SIG-M5 treated with dmso at 0.1 percent for 504 hours (cell line): ENCODE results near the gene MYLK.
A peak's percentile ranks its signal among the peaks of the same experiment; 100 is the strongest.

Experiments used
- DNase-seq: peaks from one replicate; lab custom pipeline; 2025; ENCODE audit not compliant: unreplicated experiment; lab: John Stamatoyannopoulos, UW

MYLK gene

DNA sequence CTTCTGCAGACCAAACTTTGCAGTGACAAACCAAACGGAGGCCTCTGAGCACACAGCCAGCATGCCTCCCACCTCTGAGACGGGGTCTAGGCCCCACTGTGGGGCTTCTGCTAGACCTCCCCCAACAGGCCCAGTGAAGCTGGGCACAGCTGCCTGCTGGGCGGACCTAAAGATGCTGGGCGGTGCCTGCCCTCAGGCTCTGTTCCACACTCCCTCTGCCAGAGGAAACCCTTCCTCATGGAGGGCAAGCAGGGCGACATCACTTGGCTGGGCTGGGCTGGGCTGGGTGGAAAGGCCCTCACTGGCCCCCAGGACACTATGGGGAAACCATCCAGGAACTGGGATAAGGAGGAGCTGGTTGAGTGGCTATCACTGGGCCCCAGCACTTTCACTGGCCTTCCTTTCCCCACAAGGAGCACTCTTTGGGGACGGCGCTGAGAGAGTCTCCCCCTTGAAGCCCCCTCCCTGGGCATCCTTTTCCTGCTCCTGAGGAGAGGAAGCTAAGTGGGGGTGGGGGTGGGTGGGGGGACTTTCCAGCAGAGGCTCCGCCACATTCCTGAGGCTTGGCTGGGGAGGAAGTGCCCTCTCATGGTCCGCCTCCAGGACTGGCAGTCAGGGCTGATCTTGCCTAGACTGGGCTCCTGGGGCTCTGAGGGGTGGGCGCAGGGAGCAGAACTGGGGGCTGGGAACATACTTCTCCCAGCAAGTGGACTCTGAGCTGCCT is 201.2 kb downstream of the MYLK start:
- no peak for DNase-seq

DNA sequence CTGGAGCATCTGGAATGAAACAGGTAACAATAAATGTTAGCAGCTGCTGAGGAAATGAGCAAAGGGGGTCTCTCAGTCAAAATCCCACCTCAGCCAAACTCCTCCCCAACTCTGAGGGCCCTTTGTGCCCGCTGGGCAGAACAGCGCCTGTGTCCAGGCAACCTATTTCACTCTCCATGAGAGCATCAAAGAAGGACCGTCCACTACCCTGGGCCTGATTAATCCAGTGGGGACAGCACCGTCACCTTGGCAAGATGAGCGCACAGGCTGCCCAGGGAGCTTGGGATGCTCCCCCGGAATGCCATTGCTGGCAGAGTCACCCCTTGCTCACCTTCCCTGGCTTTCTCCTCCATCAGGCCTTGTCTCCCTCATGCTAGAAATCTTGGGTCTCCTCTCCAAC is 201.8 kb downstream of the MYLK start:
- no peak for DNase-seq

DNA sequence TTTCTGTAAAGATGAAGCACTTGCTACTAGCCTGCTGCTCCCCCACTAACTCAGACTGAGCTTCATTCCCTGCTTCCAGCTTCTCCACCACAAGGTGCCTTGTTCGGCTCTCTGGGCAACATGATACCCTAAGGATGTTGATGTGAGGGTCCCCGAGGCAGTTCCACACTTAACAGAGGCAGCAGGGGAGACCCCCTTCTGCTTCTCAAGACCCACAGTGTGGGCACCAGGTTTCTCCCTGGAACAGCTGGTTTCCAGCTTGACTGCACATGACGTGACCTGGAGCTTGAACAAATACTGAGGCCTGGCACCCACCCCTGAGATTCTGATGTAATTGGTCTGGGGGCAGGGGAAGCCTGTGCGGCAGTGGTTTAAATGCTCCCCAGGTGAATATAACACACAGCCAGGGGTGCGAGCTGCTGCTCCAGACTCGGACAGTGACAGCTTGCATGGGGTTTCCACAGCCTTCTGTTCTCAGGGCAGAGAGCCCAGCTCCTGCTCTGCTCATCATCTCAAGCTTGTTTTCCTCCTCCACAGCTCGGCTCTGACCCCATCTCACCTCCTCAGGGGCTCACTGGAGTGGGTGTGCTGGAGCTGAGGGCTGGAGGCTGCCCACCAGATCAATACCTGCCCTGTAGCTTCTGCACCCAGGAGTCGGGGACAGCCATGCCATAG is 204.3 kb downstream of the MYLK start:
- no peak for DNase-seq

DNA sequence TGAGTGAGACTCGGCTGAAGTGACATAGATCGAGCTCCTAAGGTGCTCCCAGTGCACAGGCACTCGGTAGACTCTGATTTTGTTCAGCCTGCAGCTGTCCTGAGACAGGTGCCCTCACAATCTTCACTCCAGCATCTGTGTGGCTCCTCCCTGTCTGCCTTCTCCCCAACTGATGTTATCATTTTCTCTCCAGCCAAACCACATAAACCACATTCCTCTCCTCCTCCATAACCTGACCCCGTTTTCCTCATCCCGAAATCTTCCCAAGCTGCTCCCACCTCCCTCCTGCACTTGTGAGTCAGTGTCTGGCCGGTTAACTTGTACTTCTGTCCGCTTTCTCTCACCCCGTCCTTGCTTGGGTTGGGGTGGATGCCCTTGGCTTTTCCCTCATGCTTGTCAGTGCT is 206.0 kb downstream of the MYLK start:
- peak; percentile 25 for DNase-seq

DNA sequence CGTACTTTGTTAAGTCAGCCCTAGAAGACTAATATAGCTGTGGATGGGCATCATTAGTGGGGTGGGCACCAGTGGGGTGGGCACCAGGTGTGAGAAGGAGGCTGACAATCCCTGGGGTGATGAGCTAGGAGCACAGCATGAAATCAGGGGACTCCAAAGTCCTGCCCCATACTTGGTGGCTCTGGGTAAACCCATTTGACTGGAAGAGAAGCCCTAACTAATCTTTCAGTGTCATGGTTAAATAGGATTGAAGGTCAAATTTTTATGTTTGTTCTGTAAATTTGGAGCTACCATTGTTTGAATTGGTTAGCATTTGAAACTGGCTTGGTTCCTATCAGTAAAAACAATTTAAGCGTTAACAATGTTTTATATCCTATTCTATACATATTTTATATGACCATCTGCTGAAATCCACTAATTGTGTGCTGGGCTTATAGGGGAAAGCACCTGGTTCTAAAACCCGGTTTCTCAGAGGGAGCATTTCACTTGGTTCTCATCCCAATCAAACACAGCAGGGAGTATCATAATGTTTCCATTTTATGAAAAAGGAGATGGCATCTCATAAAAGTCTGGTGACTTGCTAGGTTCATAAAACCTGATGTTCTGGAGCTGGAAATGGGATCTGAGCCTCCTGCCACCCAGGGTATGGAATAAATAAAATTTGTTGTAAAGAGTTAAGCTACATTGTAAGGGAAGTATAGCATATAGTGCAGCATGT is 211.5 kb downstream of the MYLK start:
- no peak for DNase-seq

DNA sequence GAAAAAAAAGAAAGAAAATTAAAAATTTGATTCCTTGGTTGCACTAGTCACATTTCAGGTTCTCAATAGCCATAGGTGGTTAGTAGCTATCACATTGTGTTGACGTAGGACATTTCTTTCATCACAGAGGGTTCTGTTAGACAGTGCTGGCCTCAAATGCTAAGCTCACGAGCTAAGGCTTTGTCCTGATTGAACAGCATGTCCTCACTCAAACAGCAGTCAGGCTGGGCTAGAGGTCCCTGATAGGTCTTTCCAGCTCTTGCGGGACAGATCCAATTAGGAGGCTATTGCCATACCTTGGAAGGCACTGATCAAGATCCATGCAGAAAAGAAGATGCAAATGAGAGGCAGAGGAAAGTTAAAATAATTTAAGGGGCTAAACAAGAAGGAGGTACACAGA is 213.4 kb downstream of the MYLK start:
- DNase-seq, result no peak

DNA sequence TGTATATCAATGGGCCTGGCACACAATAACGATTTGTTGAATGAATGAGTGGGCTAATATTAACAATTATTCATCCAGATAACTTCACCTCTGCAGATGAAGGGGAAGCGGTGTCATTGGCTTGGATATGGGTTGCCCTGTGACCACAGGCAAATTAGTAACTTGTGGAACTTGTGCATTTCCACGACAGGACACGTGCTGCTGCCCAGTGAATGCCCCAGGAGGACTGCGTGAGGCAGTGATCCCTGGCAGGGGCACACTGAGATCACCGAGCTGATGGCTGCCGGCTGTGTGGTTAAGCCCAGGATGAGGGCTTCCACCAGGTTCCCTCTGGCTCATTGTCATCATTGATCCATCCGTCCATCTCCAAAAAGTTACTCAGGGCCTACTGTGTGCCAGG is 215.2 kb downstream of the MYLK start:
- DNase-seq, result no peak

DNA sequence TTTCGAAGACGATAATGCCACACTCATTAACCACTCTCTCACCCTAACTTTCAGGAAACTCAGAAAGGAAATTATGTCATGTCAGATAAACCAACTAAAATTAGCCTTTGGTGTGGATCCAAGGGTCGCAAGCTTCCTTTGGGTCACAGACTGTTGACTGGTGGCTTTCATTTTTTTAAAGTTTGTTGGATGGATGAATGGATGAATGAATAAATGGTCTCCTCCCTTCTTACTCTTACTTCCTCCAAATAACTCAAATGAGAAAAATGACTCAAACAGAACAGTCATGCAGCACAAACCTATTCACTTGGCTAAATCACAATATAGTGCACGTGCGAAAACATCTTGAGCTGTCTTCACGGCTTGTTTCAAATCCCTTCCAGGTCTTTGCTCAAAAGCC is 216.3 kb downstream of the MYLK start:
- no peak for DNase-seq

DNA sequence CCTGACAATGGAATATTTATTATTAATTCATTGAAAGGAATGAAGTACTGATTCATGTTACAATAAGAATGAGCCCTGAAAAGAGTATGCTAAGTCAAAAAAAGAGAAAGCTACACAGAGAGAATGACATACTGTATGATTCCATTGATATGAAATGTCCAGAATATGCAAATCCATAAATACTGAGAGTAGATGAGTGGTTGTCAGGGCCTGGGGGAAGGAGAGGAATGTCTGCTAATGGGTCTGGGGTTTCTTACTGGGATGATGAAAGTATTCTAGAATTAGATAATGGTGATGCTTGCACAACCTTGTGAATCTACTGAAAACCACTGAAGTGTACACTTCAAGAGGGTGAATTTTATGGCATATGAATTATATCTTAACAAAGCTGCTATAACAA is 219.4 kb downstream of the MYLK start:
- no peak for DNase-seq

DNA sequence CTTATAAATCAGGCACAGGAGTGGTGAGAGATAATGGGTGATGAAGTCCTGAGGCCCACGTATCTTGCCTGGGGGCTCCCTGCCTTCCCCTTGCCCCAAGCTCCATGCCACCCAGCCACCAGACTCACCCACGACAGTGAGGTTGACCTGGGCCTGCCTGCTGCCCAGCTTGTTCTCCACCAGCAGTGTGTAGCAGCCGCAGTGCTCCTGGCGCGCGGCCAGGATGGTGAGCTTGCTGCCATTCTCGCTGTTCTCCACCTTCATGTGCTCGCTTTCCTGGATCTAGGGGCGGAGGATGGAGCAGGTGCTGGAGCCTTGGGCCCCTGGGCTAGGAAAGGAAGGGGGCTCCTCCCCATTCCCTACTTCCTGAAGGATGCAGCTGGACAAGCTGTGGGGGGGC is 220.2 kb downstream of the MYLK start:
- DNase-seq, result no peak

DNA sequence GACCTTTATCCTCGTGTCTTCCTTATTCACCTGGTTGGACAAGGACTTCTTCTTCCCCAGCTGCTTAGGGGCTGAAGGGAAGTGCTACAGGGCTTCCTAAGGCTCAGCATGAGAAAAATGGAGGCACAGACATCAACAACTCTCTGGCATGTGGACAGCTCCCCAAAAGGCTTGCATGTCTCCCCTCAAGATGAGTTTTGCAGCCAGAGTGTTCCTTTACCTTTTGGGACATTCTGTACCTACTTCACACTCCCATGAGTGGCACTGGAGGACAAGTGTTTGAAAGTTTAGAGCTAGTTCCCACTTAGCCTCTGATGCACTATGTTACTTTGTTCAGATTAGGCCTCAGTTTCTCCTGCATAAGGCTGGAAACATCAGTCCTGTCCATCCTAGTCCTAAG is 222.2 kb downstream of the MYLK start:
- no peak for DNase-seq

DNA sequence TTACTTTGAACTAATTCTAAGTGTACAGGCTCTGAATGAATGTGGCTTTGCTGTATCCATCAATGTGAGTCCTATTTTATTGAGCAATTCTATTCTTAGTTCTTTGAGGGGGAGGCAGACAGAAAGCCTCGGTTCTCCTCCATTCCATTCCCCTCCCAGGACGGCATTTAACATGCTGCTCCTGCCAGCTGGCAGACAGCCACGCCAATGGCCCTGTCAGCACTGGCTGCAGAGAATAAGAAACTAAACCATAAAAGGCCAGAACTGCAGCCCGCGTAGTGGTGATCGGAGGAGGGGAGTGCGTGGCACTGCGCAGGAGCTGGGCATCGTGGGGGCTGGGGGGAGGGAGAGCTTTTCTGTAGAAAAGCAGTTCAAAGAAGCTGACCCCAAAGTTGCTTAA is 223.2 kb downstream of the MYLK start:
- DNase-seq, result no peak

DNA sequence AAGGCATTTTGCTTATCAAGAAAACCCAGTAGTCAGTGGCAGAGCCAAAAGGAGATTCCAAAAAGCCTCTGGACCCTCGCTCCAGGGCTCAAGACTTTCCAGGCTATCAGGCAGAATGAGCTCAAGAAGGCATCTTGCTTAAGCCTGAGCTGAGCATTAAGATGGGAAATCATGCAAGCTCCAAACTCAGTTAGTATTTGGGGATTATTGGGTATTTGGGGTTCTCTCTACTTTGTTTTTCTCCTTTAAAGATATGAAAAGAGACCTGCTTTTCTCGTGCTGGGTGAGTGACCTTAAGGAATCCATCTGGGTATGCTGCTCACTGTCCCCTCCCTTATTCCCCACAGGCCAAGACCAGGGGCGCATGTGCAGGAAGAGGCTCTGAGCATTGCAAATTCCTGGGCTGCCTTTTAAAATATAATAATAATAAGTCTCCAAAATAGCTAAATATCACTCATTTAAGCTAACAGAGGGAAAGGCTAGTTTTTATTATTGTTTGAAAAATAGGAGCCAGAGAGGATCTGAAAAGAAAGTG is 223.9 kb downstream of the MYLK start:
- no peak for DNase-seq

DNA sequence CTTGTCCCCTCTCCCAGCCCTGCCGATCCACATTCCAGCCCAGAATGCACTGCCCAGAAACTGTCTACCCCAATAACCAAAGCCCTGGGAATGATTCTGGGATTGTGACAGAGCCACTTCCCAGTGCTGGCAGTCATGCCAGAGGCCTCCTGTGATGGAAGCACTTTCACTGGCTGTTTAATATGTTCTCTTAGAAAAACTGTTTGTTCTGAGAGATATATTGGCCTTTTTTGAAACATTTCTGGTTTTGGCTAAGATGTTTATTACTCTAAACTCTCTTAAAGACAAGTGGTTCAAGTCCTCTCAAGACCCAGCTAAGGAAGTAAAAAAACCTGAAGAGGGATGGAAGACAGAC is 225.3 kb downstream of the MYLK start:
- no peak for DNase-seq

DNA sequence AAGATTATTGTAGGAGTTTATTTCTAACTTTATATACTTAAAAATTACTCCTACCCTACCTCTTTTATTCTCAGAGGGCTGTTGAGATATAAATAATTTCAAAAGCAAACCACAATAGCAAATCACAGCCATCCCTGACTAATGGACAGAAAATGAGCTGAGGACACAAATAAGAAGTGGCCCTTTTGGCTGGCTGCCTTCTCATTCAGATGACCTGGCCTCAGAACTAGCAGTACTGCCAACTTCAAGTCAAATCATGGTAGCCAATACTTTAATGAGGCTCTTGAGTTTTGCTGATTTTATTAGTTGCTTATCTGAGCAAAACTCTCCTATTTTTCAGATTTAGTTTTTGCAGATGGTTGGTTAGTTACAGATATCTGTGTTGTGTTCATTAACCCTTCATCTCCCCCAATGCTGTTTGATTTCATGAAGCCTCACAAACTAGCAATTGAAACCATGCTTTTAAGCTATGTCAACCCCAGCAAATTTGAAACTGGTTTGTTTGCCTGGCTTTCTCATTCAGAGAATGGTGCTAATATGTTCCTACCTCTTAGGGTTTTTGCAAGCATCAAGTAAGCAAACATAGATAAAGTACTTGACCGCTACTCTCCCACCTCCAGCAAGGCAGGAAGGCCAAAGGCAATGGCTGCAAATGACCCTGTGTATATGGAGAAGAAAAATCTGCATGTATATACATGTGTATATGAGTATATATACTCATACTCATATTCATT is 225.8 kb downstream of the MYLK start:
- DNase-seq, result no peak

DNA sequence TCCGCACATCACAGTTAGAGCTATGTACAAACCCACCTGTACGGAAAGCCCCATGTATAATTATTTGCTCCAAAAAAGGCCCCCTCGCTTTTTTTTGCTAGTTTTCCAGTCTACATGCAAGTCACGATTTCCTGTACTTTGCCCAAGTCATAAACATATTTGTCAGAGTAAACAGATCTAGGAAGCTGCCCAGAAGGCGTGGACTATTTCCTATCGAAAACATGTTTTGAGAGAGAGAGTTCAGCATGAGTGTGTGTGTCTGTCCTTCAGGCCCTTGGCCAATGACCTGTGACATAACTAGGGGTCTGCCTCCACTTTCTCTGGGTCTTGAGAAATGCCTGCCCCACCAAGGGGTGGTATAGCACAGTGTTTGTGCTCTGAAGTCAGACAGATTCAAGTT is 226.6 kb downstream of the MYLK start:
- DNase-seq, result no peak

DNA sequence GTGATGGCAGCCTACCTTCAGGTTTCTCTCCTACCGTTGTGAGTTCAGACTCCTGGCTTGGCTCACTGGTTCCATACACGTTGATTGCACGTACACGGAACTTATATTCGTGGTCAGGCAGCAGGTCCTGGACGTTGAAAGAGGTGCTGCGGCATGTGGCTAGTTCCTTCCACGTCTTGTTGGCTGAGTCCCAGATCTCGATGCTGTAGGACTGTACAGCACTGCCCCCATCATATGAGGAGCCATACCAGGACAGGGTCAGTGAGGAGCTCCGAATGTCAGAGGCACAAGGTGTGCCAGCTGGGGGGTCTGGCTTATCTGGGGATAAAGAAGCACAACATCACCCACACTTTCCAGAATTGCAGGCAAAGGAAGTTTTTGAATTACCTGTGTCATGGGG is 227.0 kb downstream of the MYLK start:
- no peak for DNase-seq

DNA sequence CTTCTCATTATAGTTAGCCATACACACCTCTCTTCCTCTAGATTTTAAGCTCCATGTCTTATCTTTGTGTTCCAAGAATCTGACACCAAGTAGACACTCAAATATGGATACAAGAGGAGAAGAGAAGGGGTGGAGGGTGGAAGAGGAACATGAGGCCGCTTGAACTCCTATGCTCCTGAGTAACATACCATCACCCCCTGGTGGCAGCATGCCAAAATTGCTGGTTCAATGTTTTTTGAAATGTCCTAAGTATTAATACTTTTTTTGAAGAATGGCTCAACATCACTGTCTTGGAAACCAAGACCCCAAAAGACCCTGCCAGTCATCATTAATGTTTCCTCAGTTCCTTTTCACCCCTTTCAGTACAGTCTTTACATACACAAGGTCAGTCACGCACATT is 227.4 kb downstream of the MYLK start:
- DNase-seq, result peak; percentile 27

DNA sequence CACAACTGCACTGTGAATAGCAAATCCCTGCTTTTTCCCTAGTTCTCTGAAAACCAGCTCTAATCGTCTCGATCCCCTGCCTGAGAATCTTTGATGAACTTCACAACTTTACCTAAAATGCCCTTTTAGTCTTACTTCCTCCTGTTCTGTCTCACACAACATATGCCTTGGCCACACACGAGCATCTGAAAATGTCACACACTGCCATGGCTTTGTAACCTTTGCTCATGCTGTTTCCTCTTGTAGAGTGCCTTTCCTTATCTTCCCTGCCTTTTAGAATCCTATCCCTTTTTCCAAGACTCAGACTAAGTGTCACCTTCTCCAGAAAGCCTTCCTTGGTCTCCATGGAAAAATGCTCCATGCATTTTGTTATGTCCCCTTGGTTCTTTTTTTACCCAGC is 227.9 kb downstream of the MYLK start:
- no peak for DNase-seq

DNA sequence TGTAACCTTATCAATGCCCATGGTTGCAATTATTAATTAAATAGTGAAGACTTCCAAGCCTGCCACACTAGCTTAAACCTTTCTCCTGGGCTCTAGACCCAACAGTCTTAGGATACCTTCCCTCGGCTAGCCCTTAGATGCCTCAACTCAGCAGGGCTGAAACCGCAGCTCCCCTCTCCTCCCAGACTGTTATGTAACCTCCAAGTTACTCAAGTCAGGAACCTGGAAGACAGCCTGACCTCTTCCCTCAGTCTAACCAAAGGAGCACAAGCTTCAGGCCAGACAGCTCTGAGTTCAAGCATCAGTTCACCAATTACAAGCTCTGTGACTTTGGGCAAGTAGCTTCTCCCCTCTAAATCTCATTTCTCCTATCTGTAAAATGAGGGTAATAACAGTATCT is 228.7 kb downstream of the MYLK start:
- peak; percentile 43 for DNase-seq

DNA sequence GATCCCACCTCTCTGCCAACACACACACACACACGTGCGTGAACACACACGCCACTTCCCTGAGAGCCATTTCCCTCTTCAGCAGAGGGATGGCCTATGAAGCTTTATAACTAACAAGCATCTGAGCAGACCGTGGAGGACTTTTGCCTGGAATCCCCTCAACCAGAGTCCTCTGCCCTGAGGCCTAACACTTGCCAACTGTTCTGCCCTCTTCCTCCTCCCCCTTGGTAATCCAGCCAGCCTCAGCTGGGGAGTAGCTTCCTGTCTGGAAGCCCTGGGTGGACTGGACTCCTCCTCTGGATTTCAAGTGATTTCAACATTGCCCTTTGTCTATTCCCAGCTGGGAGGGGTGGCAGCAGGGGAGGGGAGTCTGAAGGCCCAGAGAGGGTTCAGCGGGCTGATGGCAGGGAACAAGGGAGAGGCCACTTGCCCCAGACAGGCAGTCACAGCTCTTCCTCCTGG is 230.9 kb downstream of the MYLK start:
- no peak for DNase-seq
